ENCODE results near the gene NUP210. TPM values are rescaled to one million over a fixed set of nuclear protein-coding genes. Genes with fewer than 3 reads are reported as not detected.

Gene NUP210
- total RNA-seq, 1 donor from 2014 or later = 91.9 TPM

DNA sequence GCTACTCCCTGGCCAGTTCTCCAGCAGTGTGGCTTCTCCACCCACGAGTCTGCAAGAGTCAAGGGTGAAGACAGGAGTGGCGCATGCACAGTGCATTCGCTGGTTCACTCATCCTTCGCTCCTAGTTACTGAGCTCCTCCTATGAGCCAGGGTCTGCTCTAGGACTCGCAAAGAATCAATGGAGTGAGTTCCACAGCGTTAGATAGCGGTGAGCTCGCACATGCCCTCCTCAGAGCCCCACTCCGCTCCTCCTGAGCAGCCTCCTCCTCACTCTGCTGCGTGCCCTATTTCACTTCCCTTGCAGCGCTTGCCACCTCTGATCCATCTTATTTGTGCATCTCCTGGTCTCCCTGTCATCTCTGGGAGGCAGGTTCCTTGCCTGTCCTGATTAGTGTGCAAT, 63.0 kb downstream of the NUP210 start:
- H3K4me1 Mint-ChIP-seq = peaks cover 20% of the 10 kb centered on the region
- DNase-seq (no peak), ATAC-seq (ENCODE audit: low read depth) (no peak)
- peaks cover 97% of the 10 kb centered on the region for H3K36me3 Mint-ChIP-seq (ENCODE audit: low read depth)
- H3K9me3 Mint-ChIP-seq = no peaks in the 10 kb centered on the region
- intact Hi-C loops (cut with micrococcal nuclease) = no loop called here
- ChIA-PET CTCF (interaction anchor here (1.1 to 1.3 kb wide), 2 partner anchors 104 to 265 kb away, joined by 3 to 4 read pairs; no protein-coding TSS in a partner anchor), POLR2A (interaction anchor here (0.6 kb wide), 1 partner anchor 281 kb away, joined by 4 read pairs; no protein-coding TSS in a partner anchor)
- H3K27ac Mint-ChIP-seq = no peak overlapping the region
- H3K4me3 Mint-ChIP-seq = no peak overlapping the region
- no peak for TF ChIP-seq CTCF (IDR thresholded peaks at IDR 0.05)
- H3K27me3 Mint-ChIP-seq = no peaks in the 10 kb centered on the region

DNA sequence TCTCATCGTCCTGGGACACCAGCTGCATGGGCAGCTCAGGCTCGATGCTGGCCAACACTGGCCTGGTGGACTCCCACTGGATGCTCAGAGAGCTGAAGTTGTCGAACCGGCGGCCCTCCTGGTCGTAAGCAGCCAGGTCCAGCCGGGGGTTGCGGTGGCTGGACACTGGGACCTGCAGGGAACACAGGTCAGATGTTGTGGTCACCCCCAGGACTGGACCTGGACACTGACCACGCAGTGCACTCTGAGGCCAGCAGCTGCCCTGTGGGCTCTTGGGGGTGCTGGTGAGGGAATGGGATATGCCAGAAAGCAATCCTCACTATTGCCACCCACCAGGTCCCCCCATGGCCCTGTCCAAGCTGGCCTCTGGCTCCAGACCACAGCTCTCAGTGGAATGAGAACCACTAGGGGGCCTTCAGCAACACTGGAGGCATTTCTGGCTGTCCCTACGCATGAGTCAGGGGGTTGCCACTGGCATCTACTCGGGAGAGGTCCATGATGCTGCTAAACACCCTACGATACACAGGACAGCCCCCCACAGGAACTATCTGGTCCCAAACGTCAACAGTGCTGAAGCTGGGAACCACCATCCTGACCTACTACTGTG, 66.1 kb downstream of the NUP210 start:
- TF ChIP-seq CTCF (IDR thresholded peaks at IDR 0.05) = no peak
- no peak overlapping the region for H3K4me3 Mint-ChIP-seq
- ATAC-seq (ENCODE audit: low read depth) = no peak
- H3K27me3 Mint-ChIP-seq = no peaks in the 10 kb centered on the region
- no peak overlapping the region for H3K27ac Mint-ChIP-seq
- CTCF ChIA-PET = interaction anchor here (0.9 to 3.0 kb wide), 2 partner anchors 98 to 107 kb away, joined by 3 to 19 read pairs; no protein-coding TSS in a partner anchor
- POLR2A ChIA-PET = interaction anchor here (2.3 kb wide), 1 partner anchor 98 kb away, joined by 7 read pairs; no protein-coding TSS in a partner anchor
- DNase-seq = no peak
- H3K4me1 Mint-ChIP-seq = peaks cover 20% of the 10 kb centered on the region
- intact Hi-C loops (cut with micrococcal nuclease) = no loop called here
- H3K9me3 Mint-ChIP-seq = no peaks in the 10 kb centered on the region
- H3K36me3 Mint-ChIP-seq (ENCODE audit: low read depth) = peaks cover 95% of the 10 kb centered on the region

DNA sequence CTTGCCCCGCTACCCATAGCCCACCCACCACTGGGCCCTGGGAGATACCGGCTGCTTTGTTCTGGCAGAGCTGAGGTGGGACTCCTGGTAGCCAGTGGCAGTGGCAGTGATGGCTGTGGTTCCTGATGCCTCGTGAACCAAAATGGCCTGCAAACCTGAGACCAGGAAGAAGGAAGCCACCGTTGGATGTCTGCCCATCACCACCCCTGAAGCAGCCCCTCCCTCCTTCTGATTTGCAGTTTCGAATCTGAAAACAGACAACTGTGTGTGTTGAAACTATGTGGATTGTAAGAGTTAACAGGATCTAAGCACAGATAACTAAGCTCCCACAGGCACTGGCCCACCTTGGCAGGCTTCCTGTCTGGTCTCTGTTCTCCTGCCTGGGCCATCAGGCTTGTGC, 66.6 kb downstream of the NUP210 start:
- CTCF ChIA-PET = interaction anchor here (0.9 to 3.0 kb wide), 2 partner anchors 99 to 108 kb away, joined by 3 to 19 read pairs; no protein-coding TSS in a partner anchor
- H3K27ac Mint-ChIP-seq = peak overlapping the region; percentile 68
- DNase-seq (no peak), ATAC-seq (ENCODE audit: low read depth) (no peak)
- intact Hi-C loops (cut with micrococcal nuclease) = no loop called here
- no peaks in the 10 kb centered on the region for H3K27me3 Mint-ChIP-seq
- peaks cover 95% of the 10 kb centered on the region for H3K36me3 Mint-ChIP-seq (ENCODE audit: low read depth)
- H3K9me3 Mint-ChIP-seq = no peaks in the 10 kb centered on the region
- H3K4me1 Mint-ChIP-seq = peaks cover 22% of the 10 kb centered on the region
- POLR2A ChIA-PET = interaction anchor here (2.3 kb wide), 1 partner anchor 98 kb away, joined by 7 read pairs; no protein-coding TSS in a partner anchor
- TF ChIP-seq CTCF (IDR thresholded peaks at IDR 0.05) = no peak
- H3K4me3 Mint-ChIP-seq = no peak overlapping the region

- Mint-ChIP-seq H3K27ac (peak overlapping the region; percentile 68), H3K36me3 (ENCODE audit: low read depth) (peaks cover 95% of the 10 kb centered on the region), H3K27me3 (no peaks in the 10 kb centered on the region), H3K9me3 (no peaks in the 10 kb centered on the region), H3K4me1 (peaks cover 23% of the 10 kb centered on the region), H3K4me3 (no peak overlapping the region)
- POLR2A ChIA-PET = interaction anchor here (1.1 kb wide), 1 partner anchor 20 kb away, joined by 4 read pairs; no protein-coding TSS in a partner anchor
- ATAC-seq (ENCODE audit: low read depth) (peak; percentile 95), DNase-seq (no peak)
- TF ChIP-seq CTCF (IDR thresholded peaks at IDR 0.05) = no peak
- CTCF ChIA-PET = interaction anchor here (0.7 to 1.1 kb wide), 2 partner anchors 21 to 261 kb away, joined by 3 to 5 read pairs; no protein-coding TSS in a partner anchor
- intact Hi-C loops (cut with micrococcal nuclease) = no loop called here
Observed at GRCh38 chr3:13352621-13353131, 67.4 kb downstream of the NUP210 start.

GRCh38 chr3:13349823-13350222, 70.3 kb downstream of the NUP210 start:
- H3K4me1 Mint-ChIP-seq = peaks cover 35% of the 10 kb centered on the region
- H3K27ac Mint-ChIP-seq = no peak overlapping the region
- no peaks in the 10 kb centered on the region for H3K27me3 Mint-ChIP-seq
- ChIA-PET POLR2A (interaction anchor here (0.7 kb wide), 1 partner anchor 285 kb away, joined by 3 read pairs; no protein-coding TSS in a partner anchor), CTCF (no interaction called here)
- H3K4me3 Mint-ChIP-seq = no peak overlapping the region
- TF ChIP-seq CTCF (IDR thresholded peaks at IDR 0.05) = no peak
- intact Hi-C loops (cut with micrococcal nuclease) = no loop called here
- H3K9me3 Mint-ChIP-seq = no peaks in the 10 kb centered on the region
- DNase-seq (no peak), ATAC-seq (ENCODE audit: low read depth) (no peak)
- H3K36me3 Mint-ChIP-seq (ENCODE audit: low read depth) = peaks cover 84% of the 10 kb centered on the region
